PC-9 (cell line): ENCODE data around the gene FGF23.

ENCODE experiments used
- EZH2 ChIP-seq: fragments of 200-600 bp; sonication (generic); IDR thresholded peaks from 2 replicates; pipeline ENCODE4 v1.8.0; 2017; ENCODE audit warnings: antibody characterized with exemption, low read depth
- TF ChIP-seq, protein P1 (sequence below): fragments of 200-600 bp; sonication (generic); conservative IDR thresholded peaks from 2 replicates; pipeline ENCODE4 v1.6.1; 2017; ENCODE audit warnings: mixed run types, antibody characterized with exemption, mild to moderate bottlenecking, moderate library complexity

DNA sequence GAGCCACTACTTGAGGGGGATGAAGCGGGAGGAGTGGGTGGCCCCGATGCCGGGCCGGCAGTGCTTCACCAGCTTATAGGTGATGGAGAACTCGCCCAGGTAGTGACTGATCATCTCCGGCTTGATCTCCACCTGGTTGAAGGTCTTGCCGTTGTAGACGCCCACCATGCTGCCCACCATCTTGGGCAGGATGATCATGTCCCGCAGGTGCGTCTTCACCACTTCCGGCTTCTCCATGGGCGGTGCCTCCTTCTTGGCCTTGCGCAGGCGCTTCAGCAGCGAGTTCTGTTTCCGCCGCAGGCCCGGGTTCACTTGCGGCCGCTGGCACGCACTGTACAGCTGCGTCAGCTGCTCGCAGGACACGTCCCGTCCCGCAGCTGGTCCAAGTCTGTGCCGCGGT, 55.1 kb downstream of the FGF23 start:
- TF ChIP-seq, protein P1, sequence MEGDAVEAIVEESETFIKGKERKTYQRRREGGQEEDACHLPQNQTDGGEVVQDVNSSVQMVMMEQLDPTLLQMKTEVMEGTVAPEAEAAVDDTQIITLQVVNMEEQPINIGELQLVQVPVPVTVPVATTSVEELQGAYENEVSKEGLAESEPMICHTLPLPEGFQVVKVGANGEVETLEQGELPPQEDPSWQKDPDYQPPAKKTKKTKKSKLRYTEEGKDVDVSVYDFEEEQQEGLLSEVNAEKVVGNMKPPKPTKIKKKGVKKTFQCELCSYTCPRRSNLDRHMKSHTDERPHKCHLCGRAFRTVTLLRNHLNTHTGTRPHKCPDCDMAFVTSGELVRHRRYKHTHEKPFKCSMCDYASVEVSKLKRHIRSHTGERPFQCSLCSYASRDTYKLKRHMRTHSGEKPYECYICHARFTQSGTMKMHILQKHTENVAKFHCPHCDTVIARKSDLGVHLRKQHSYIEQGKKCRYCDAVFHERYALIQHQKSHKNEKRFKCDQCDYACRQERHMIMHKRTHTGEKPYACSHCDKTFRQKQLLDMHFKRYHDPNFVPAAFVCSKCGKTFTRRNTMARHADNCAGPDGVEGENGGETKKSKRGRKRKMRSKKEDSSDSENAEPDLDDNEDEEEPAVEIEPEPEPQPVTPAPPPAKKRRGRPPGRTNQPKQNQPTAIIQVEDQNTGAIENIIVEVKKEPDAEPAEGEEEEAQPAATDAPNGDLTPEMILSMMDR = no peak
- no peak for TF ChIP-seq EZH2
